ENCODE results near the gene ARL17B. TPM values are rescaled to one million over a fixed set of nuclear protein-coding genes. Genes with fewer than 3 reads are reported as not detected.
"Not testable (repeated sequence)": the region's sequence is repeated elsewhere in the genome, so short reads cannot be mapped to it uniquely, and the experiment has no call there.

Gene ARL17B
- total RNA-seq, 1 experiment from 2014 or later, result 35.0 TPM

DNA sequence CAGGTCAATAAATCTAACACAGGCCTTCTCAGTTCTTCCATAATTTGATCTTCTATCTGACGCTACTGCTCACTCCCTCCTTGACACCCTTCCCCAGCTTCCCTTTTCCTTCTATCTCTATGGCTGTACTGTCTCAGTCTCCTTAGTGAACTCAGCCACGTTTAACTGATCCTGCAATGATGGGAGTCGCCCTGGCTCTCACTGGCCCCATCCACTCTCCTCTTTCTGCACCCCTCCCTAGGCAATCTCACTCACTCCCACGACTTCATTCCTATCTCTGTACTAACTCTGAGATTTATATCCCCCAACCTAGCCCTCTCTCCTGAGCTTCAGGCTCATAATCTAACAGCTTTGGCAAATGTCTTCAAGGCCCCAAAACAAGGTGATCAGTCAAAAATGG, 7.7 kb downstream of the ARL17B start:
- POLR2A ChIA-PET (ENCODE audit: unreplicated experiment); H3F3A ChIP-seq (ENCODE audit: insufficient read depth, low read depth); H3K9me3 ChIP-seq (ENCODE audit: insufficient read depth, low read depth); H3K27ac ChIP-seq; H3K27me3 ChIP-seq (ENCODE audit: insufficient read depth, low read depth); H3K4me3 ChIP-seq; H3K36me3 ChIP-seq (ENCODE audit: low read depth); intact Hi-C loops (cut with micrococcal nuclease; ENCODE audit: unreplicated experiment); CTCF ChIA-PET; BruUV-seq (replicated peaks); H3K4me2 ChIP-seq; H2AFZ ChIP-seq; DNase-seq; H3K4me1 ChIP-seq (replicated peaks; ENCODE audit: insufficient read depth); H3K79me2 ChIP-seq (ENCODE audit: low read depth); H3K9me2 ChIP-seq (ENCODE audit: insufficient read depth); H4K20me1 ChIP-seq (ENCODE audit: insufficient read depth): not testable (repeated sequence)

DNA sequence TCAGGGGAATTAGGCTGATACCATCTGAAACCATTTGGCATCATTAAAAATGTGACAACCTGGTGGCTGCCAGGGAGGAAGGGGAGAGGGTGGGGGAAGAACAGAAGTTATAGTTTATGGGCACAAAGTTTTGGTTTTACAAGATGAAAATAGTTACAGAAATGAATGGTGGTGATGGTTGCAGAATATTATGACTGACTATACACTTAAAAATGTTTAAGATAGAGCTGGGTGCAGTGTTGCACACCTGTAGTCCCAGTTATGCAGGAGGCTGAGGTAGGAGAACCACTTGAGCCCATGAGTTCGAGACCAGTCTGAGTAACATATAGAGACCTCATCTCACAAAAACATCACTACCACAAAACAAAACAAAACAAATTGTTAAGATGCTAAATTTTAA, 12.5 kb downstream of the ARL17B start:
- H3K27me3 ChIP-seq (ENCODE audit: insufficient read depth, low read depth); H3K27ac ChIP-seq; H3K79me2 ChIP-seq (ENCODE audit: low read depth); H3K36me3 ChIP-seq (ENCODE audit: low read depth); DNase-seq; H3K4me2 ChIP-seq; H4K20me1 ChIP-seq (ENCODE audit: insufficient read depth); H3K4me1 ChIP-seq (replicated peaks; ENCODE audit: insufficient read depth); H3K9me3 ChIP-seq (ENCODE audit: insufficient read depth, low read depth); CTCF ChIA-PET; BruUV-seq (replicated peaks); H3F3A ChIP-seq (ENCODE audit: insufficient read depth, low read depth); H3K4me3 ChIP-seq; H2AFZ ChIP-seq; intact Hi-C loops (cut with micrococcal nuclease; ENCODE audit: unreplicated experiment); H3K9me2 ChIP-seq (ENCODE audit: insufficient read depth); POLR2A ChIA-PET (ENCODE audit: unreplicated experiment): not testable (repeated sequence)

DNA sequence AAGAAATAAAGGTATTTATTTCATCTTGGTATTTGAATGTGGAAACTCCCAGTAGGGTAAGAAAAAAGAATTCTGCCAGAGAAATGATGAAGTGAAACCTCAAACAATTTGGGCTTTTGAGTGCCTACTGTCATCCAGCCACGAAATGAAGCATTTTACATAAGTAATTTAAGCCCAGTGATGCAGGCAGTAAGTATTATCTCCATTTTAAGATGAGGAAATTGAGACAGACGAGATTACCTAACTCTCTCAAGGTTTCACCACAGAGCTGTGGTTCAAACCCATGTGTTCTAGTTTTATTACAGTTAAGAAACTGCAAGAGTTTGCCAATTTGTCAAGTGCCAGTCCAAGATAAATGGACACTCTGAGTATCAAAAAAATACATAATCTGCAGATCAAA, 13.2 kb downstream of the ARL17B start:
- BruUV-seq (replicated peaks); POLR2A ChIA-PET (ENCODE audit: unreplicated experiment); H3K79me2 ChIP-seq (ENCODE audit: low read depth); H3K9me2 ChIP-seq (ENCODE audit: insufficient read depth); H3K27me3 ChIP-seq (ENCODE audit: insufficient read depth, low read depth); H3F3A ChIP-seq (ENCODE audit: insufficient read depth, low read depth); H3K9me3 ChIP-seq (ENCODE audit: insufficient read depth, low read depth); H3K27ac ChIP-seq; H3K4me2 ChIP-seq; H3K4me3 ChIP-seq; H2AFZ ChIP-seq; CTCF ChIA-PET; H3K36me3 ChIP-seq (ENCODE audit: low read depth); intact Hi-C loops (cut with micrococcal nuclease; ENCODE audit: unreplicated experiment); H3K4me1 ChIP-seq (replicated peaks; ENCODE audit: insufficient read depth); DNase-seq; H4K20me1 ChIP-seq (ENCODE audit: insufficient read depth): not testable (repeated sequence)

DNA sequence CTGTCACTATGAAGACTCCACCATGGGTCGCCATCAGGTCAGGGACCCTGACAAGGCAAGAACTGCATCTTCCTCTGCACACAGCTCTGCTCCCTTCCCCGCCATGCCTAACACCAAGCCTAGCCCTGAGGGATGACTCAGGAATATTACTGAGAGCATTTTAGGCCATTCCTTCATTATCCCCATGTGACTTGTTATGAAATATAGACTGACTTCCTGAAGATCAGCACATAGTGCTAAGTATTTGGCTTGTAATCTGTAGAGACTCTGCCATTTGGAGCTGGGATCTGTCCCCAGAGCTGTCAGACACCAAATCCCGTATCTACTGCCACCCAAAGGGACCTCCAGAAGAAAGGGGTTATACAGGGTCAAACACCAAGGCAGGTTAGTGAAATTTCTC, 19.4 kb downstream of the ARL17B start:
- H3K9me2 ChIP-seq (ENCODE audit: insufficient read depth); H3K27ac ChIP-seq; POLR2A ChIA-PET (ENCODE audit: unreplicated experiment); H3F3A ChIP-seq (ENCODE audit: insufficient read depth, low read depth); BruUV-seq (replicated peaks); H3K27me3 ChIP-seq (ENCODE audit: insufficient read depth, low read depth); H3K79me2 ChIP-seq (ENCODE audit: low read depth); H3K4me3 ChIP-seq; CTCF ChIA-PET; H3K4me1 ChIP-seq (replicated peaks; ENCODE audit: insufficient read depth); DNase-seq; H3K4me2 ChIP-seq; H2AFZ ChIP-seq; H3K9me3 ChIP-seq (ENCODE audit: insufficient read depth, low read depth); H3K36me3 ChIP-seq (ENCODE audit: low read depth); H4K20me1 ChIP-seq (ENCODE audit: insufficient read depth); intact Hi-C loops (cut with micrococcal nuclease; ENCODE audit: unreplicated experiment): not testable (repeated sequence)

DNA sequence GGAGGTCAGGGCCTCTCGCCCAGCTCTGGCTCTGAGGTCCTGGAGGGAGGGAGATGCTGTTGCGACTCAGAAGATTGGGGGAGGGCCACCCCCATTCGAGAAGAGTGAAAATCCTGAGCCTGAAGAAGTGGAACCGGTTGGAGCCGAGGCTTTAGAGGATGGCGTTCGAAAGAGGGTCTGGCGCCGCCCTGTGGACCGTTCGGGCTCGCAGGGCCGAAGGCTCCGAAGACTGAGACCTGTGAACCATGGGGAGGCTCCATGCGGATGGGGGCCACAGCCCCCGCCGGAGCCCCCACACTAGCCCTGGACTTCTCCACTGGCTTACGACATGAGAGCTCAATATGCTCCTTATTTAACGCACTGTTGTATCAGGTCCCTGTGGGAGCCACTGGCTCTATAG, 20.3 kb downstream of the ARL17B start:
- H3K4me1 ChIP-seq (replicated peaks; ENCODE audit: insufficient read depth); CTCF ChIA-PET; DNase-seq; intact Hi-C loops (cut with micrococcal nuclease; ENCODE audit: unreplicated experiment); H3K9me2 ChIP-seq (ENCODE audit: insufficient read depth); H3K36me3 ChIP-seq (ENCODE audit: low read depth); H3F3A ChIP-seq (ENCODE audit: insufficient read depth, low read depth); H3K27ac ChIP-seq; H3K79me2 ChIP-seq (ENCODE audit: low read depth); H2AFZ ChIP-seq; H3K27me3 ChIP-seq (ENCODE audit: insufficient read depth, low read depth); H3K4me2 ChIP-seq; POLR2A ChIA-PET (ENCODE audit: unreplicated experiment); H3K9me3 ChIP-seq (ENCODE audit: insufficient read depth, low read depth); BruUV-seq (replicated peaks); H4K20me1 ChIP-seq (ENCODE audit: insufficient read depth); H3K4me3 ChIP-seq: not testable (repeated sequence)

DNA sequence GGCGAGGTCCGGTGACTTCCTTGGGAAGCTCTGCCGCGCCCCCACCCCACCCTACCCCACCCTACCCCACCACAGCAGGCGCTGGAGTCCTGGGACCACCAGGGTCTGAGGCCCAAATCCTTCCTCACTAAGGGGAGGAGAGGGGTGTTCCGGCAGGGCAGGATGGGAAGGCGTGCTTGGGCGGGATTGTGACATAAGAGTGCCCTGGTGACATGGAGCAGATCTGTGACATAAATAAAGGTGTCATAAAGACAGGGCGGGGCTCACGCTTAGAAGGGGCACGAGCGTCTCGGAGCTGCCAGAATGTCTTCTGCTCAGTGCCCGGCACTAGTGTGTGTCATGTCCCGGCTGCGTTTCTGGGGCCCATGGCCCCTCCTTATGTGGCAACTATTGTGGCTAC, 66.7 kb downstream of the ARL17B start, which contains the start of gene LRRC37A:
TSS of gene LRRC37A (plus strand) at position 301 of the 400 bp plus-strand sequence. CDS start at position 304, 3 bp downstream.
- H3K4me2 ChIP-seq; intact Hi-C loops (cut with micrococcal nuclease; ENCODE audit: unreplicated experiment); H3K9me2 ChIP-seq (ENCODE audit: insufficient read depth); H3K9me3 ChIP-seq (ENCODE audit: insufficient read depth, low read depth); POLR2A ChIA-PET (ENCODE audit: unreplicated experiment); DNase-seq; H4K20me1 ChIP-seq (ENCODE audit: insufficient read depth); H2AFZ ChIP-seq; H3F3A ChIP-seq (ENCODE audit: insufficient read depth, low read depth); H3K4me3 ChIP-seq; BruUV-seq (replicated peaks); H3K4me1 ChIP-seq (replicated peaks; ENCODE audit: insufficient read depth); CTCF ChIA-PET; H3K27ac ChIP-seq; H3K79me2 ChIP-seq (ENCODE audit: low read depth); H3K27me3 ChIP-seq (ENCODE audit: insufficient read depth, low read depth); H3K36me3 ChIP-seq (ENCODE audit: low read depth): not testable (repeated sequence)

DNA sequence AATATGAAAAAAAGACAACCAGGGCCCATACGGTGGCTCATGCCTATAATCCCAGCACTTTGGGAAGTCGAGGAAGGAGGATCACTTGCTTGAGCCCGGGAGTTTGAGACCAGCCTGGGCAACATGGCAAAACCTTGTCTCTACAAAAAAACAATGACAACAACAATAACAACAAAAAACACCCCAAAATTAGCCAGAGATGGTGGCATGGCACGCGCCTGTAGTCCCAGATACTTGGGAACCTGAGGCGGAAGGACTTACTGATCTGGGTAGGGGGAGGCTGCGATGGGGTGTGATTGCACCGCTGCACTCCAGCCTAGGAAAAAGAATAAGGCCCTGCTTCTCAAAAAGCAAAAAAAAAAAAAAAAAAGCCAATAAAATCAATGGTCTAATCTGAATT, 69.9 kb downstream of the ARL17B start:
- intact Hi-C loops (cut with micrococcal nuclease; ENCODE audit: unreplicated experiment); H3K79me2 ChIP-seq (ENCODE audit: low read depth); CTCF ChIA-PET; H3F3A ChIP-seq (ENCODE audit: insufficient read depth, low read depth); H3K4me3 ChIP-seq; H3K9me3 ChIP-seq (ENCODE audit: insufficient read depth, low read depth); H2AFZ ChIP-seq; H3K27ac ChIP-seq; POLR2A ChIA-PET (ENCODE audit: unreplicated experiment); DNase-seq; H3K27me3 ChIP-seq (ENCODE audit: insufficient read depth, low read depth); H4K20me1 ChIP-seq (ENCODE audit: insufficient read depth); H3K9me2 ChIP-seq (ENCODE audit: insufficient read depth); H3K4me2 ChIP-seq; H3K36me3 ChIP-seq (ENCODE audit: low read depth); BruUV-seq (replicated peaks): not testable (repeated sequence)
- H3K4me1 ChIP-seq (replicated peaks; ENCODE audit: insufficient read depth), result peaks cover 11% of the 10 kb centered on the region

Measured in PC-9 (cell line).